Cortex of kidney (tissue), 1 donor: ENCODE measurements around the gene ERAS.
A peak's percentile ranks its signal among the peaks of the same experiment; 100 is the strongest.
"Not testable (repeated sequence)": the region's sequence is repeated elsewhere in the genome, so short reads cannot be mapped to it uniquely, and the experiment has no call there.

Source experiments
- DNase-seq: peaks from one replicate; lab custom pipeline; 2025; lab: John Stamatoyannopoulos, UW

Gene ERAS

GRCh38 chrX:48798318-48798717 is 28.0 kb upstream of the ERAS start:
- no peak for DNase-seq

- no peak for DNase-seq
Observed at GRCh38 chrX:48800574-48801279, 25.6 kb upstream of the ERAS start.

GRCh38 chrX:48801280-48802088 is 24.8 kb upstream of the ERAS start, which contains the start of gene HDAC6:
HDAC6 (plus strand) TSS chrX:48802067; CDS start chrX:48802693, 626 bp downstream.
- DNase-seq, result peak; percentile 49

- no peak for DNase-seq
Observed at GRCh38 chrX:48802089-48802904, 24.0 kb upstream of the ERAS start.

- no peak for DNase-seq
Observed at GRCh38 chrX:48802905-48803200, 23.5 kb upstream of the ERAS start.

- DNase-seq, result no peak
Observed at GRCh38 chrX:48806081-48806480, 20.2 kb upstream of the ERAS start.

- DNase-seq, result no peak
Observed at GRCh38 chrX:48813644-48814043, 12.7 kb upstream of the ERAS start.

- DNase-seq, result no peak
Observed at GRCh38 chrX:48814722-48815121, 11.6 kb upstream of the ERAS start.

GRCh38 chrX:48815266-48815665 is 11.0 kb upstream of the ERAS start:
- no peak for DNase-seq

GRCh38 chrX:48816014-48816810 is 10.1 kb upstream of the ERAS start:
- no peak for DNase-seq

GRCh38 chrX:48818098-48818497 is 8.2 kb upstream of the ERAS start:
- DNase-seq, result no peak

- DNase-seq, result no peak
Observed at GRCh38 chrX:48818866-48819265, 7.4 kb upstream of the ERAS start.

GRCh38 chrX:48819394-48819793 is 6.9 kb upstream of the ERAS start:
- not testable (repeated sequence) for DNase-seq

GRCh38 chrX:48823053-48823452 is 3.3 kb upstream of the ERAS start:
- no peak for DNase-seq

GRCh38 chrX:48824066-48824465 is 2.2 kb upstream of the ERAS start:
- DNase-seq, result no peak

GRCh38 chrX:48826876-48827653 is 752 bp downstream of the ERAS start:
- DNase-seq, result no peak

GRCh38 chrX:48827654-48827968 is 1.3 kb downstream of the ERAS start:
- no peak for DNase-seq

- no peak for DNase-seq
Observed at GRCh38 chrX:48829016-48829735, 2.9 kb downstream of the ERAS start.

GRCh38 chrX:48831136-48831908 is 5.0 kb downstream of the ERAS start:
- no peak for DNase-seq

- no peak for DNase-seq
Observed at GRCh38 chrX:48831909-48832291, 5.6 kb downstream of the ERAS start.
